ENCODE data around the gene PAQR8.

DNA sequence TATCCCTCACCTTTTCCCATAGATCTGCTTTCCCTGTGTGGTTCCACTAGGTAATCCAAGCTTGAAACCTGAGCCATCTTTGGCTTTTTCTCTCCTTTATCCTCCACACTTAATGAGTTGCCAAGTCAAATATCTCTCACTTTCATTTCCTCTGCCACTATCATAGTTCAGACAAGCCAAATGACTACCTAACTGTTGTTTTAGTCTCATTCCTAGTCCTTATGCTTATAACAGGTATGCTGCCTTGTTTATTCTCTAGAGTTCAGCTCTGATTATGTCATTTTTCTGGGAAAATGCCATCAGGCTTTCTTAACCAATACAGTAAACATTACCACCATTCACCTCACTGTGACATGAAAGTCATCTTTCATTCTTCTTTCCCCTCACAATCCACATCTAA, 64.7 kb downstream of the PAQR8 start:
- TF ChIP-seq POLR2A (IDR thresholded peaks at IDR 0.05) (no peak), CTCF (IDR thresholded peaks at IDR 0.05) (no peak)

Data from heart left ventricle (tissue), 13 donors.